ENCODE data around the gene TENM3.

DNA sequence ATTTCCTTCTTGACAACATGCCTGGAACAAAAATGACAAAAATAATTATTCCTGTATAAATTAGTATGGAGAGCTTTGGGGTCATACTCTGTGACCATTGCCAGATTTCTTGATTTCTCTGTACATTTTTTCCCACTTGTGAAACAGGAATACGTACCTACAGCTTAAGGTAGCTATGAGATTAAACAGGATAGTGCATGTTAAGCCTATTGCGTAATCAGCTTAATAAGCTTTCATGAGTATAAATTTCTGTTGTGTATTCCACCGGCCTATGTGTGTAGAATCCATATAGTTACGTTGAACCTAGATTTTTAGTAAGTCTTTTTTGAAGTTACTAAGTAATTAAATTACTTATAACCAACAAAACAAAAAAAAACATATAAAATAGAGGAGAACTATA is 339.0 kb downstream of the TENM3 start:
- TF ChIP-seq, protein P1, sequence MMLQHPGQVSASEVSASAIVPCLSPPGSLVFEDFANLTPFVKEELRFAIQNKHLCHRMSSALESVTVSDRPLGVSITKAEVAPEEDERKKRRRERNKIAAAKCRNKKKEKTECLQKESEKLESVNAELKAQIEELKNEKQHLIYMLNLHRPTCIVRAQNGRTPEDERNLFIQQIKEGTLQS (IDR thresholded peaks at IDR 0.05; ENCODE audit: borderline replicate concordance, extremely low read depth, low read depth, low read length): no peak
- TF ChIP-seq CTCF (IDR thresholded peaks at IDR 0.05 in 2 of 3, conservative IDR thresholded peaks at IDR 0.05 in 1 of 3; ENCODE audit: control insufficient read depth in 2 of 3, extremely low read depth in 1 of 3, insufficient read depth in 1 of 3, low read depth in 3 of 3, low read length in 3 of 3): no peak
- no peak for TF ChIP-seq SP1 (IDR thresholded peaks at IDR 0.05; ENCODE audit: low read depth, low read length)
- no peak for TF ChIP-seq MXI1 (IDR thresholded peaks at IDR 0.05; ENCODE audit: low read depth, low read length)
- TF ChIP-seq SREBF2 (IDR thresholded peaks at IDR 0.05; ENCODE audit: low read length): no peak
- TF ChIP-seq JUNB (IDR thresholded peaks at IDR 0.05): no peak
- TF ChIP-seq MAX (IDR thresholded peaks at IDR 0.05; ENCODE audit: low read depth, low read length): no peak
- no peak for TF ChIP-seq POLR2A (IDR thresholded peaks at IDR 0.05; ENCODE audit: low read depth, low read length)
- no peak for TF ChIP-seq ZNF384 (IDR thresholded peaks at IDR 0.05; ENCODE audit: borderline replicate concordance, low read depth, low read length)
- TF ChIP-seq NR2F1 (conservative IDR thresholded peaks at IDR 0.05): no peak
- TF ChIP-seq PKNOX1 (IDR thresholded peaks at IDR 0.05): no peak
- TF ChIP-seq REST (IDR thresholded peaks at IDR 0.05; ENCODE audit: low read depth, low read length): no peak

Measured in GM12878 (cell line).